H1 (cell line): ENCODE data around the gene MIOX. TPM values are rescaled to one million over a fixed set of nuclear protein-coding genes. Genes with fewer than 3 reads are reported as not detected.

ENCODE experiments used
- CTCF ChIA-PET: fragments of 300-600 bp; sonication (Branson Sonifier 250); formaldehyde crosslinking; loops from one replicate; lab custom pipeline; 2021; ENCODE audit not compliant: partially characterized antibody; lab: Charles Lee
- POLR2A ChIA-PET: fragments of 300-600 bp; sonication (Branson Sonifier 250); formaldehyde crosslinking; loops from one replicate; lab custom pipeline; 2021; ENCODE audit warnings: inconsistent platforms; ENCODE audit not compliant: partially characterized antibody; lab: Charles Lee
- DNase-seq, 2 experiments: peaks; one replicate each; pipeline versions ENCODE4 v3.0.0 to v3.0.0-alpha.2; 2010 to 2022; ENCODE audit warnings: low spot score in 2 of 2, low read depth in 1 of 2, mixed read lengths in 1 of 2
- FAIRE-seq: peaks from 2 replicates; lab custom pipeline; 2011; peaks lifted over from hg19 to GRCh38; lab: Jason Lieb, UNC
- H2AFZ ChIP-seq: 2 replicates; pipeline ENCODE4 v1.8.1; 2012; ENCODE audit warnings: low read length, inconsistent platforms
- H2AK5ac ChIP-seq: 2 replicates; pipeline ENCODE4 v1.6.1; 2013; ENCODE audit warnings: low read depth, low read length
- H2BK120ac ChIP-seq: replicated peaks from 2 replicates; pipeline ENCODE3; 2013; ENCODE audit warnings: low read depth, low read length, inconsistent platforms
- H2BK12ac ChIP-seq: 2 replicates; pipeline ENCODE4 v1.6.1; 2013; ENCODE audit warnings: low read depth, low read length
- H2BK15ac ChIP-seq: 2 replicates; pipeline ENCODE4 v1.6.1; 2013; ENCODE audit warnings: low read length
- H2BK20ac ChIP-seq: 2 replicates; pipeline ENCODE4 v1.6.1; 2013; ENCODE audit warnings: low read length
- H2BK5ac ChIP-seq: 2 replicates; pipeline ENCODE4 v1.6.1; 2013; ENCODE audit warnings: low read depth, low read length
- H3K14ac ChIP-seq: 2 replicates; pipeline ENCODE4 v1.6.1; 2013; ENCODE audit warnings: inconsistent platforms; ENCODE audit not compliant: insufficient read length
- H3K18ac ChIP-seq: 2 replicates; pipeline ENCODE4 v1.6.1; 2013; ENCODE audit warnings: low read length; ENCODE audit errors: extremely low read depth
- H3K23ac ChIP-seq: 2 replicates; pipeline ENCODE4 v1.6.1; 2013; ENCODE audit warnings: inconsistent platforms; ENCODE audit not compliant: insufficient read length
- H3K23me2 ChIP-seq: 2 replicates; pipeline ENCODE4 v1.6.1; 2013; ENCODE audit warnings: low read depth, low read length
- H3K27ac ChIP-seq: 2 replicates; pipeline ENCODE4 v1.6.1; 2011; ENCODE audit warnings: low read depth, low read length, inconsistent platforms
- H3K27me3 ChIP-seq, 4 experiments: replicated peaks in 1 of 4; 1 replicate in 1 of 4; 2 replicates in 3 of 4; pipeline versions ENCODE4 v1.6.1 to v1.8.1; 2011 to 2013; ENCODE audit warnings: low read length in 3 of 4, mild to moderate bottlenecking in 3 of 4, inconsistent platforms in 2 of 4, mixed read lengths in 2 of 4, moderate library complexity in 1 of 4; ENCODE audit not compliant: control insufficient read depth in 3 of 4, insufficient read depth in 3 of 4; ENCODE audit errors: extremely low read depth in 1 of 4
- H3K36me3 ChIP-seq, 4 experiments: 2 replicates each; pipeline versions ENCODE4 v1.6.1 to v1.8.1; 2011 to 2013; ENCODE audit warnings: mild to moderate bottlenecking in 4 of 4, low read length in 3 of 4, moderate library complexity in 2 of 4, control low read depth in 1 of 4, inconsistent platforms in 1 of 4; ENCODE audit not compliant: insufficient read depth in 4 of 4, control insufficient read depth in 2 of 4
- H3K4ac ChIP-seq: replicated peaks from 2 replicates; pipeline ENCODE3; 2013; ENCODE audit warnings: low read length, low read depth, mixed read lengths, inconsistent platforms; ENCODE audit not compliant: insufficient read length
- H3K4me1 ChIP-seq, 4 experiments: replicated peaks in 1 of 4; 1 replicate in 1 of 4; 2 replicates in 3 of 4; pipeline versions ENCODE4 v1.6.1 to v1.8.1; 2011 to 2013; ENCODE audit warnings: low read length in 3 of 4, inconsistent platforms in 2 of 4, mixed read lengths in 1 of 4; ENCODE audit not compliant: insufficient read depth in 4 of 4, control insufficient read depth in 3 of 4
- H3K4me2 ChIP-seq, 2 experiments: 2 replicates each; pipeline versions ENCODE4 v1.6.1 to v1.8.1; 2011 to 2013; ENCODE audit warnings: low read depth in 2 of 2, low read length in 2 of 2, control low read depth in 1 of 2, inconsistent platforms in 1 of 2, mild to moderate bottlenecking in 1 of 2; ENCODE audit not compliant: insufficient read depth in 1 of 2
- H3K4me3 ChIP-seq, 4 experiments: fragments of 200-600, 300-600 bp in 1 of 4; sonication (generic), shearing (Covaris generic), sonication (Bioruptor Twin) in 1 of 4; 2 replicates each; pipeline versions ENCODE4 v1.5.1 to v1.8.1; 2011 to 2016; ENCODE audit warnings: low read length in 4 of 4, low read depth in 3 of 4, control low read depth in 2 of 4, inconsistent platforms in 2 of 4, mild to moderate bottlenecking in 2 of 4, mixed read lengths in 1 of 4, moderate library complexity in 1 of 4; ENCODE audit not compliant: insufficient read depth in 2 of 4; ENCODE audit errors: extremely low read depth in 1 of 4
- H3K56ac ChIP-seq: replicated peaks from 2 replicates; pipeline ENCODE3; 2013; ENCODE audit warnings: low read depth, mild to moderate bottlenecking, mixed read lengths, low read length, inconsistent platforms; ENCODE audit not compliant: insufficient read length
- H3K79me1 ChIP-seq: 2 replicates; pipeline ENCODE4 v1.6.1; 2013; ENCODE audit warnings: low read depth, low read length, control low read depth
- H3K79me2 ChIP-seq, 2 experiments: 2 replicates each; pipeline versions ENCODE4 v1.6.1 to v1.8.1; 2012 to 2013; ENCODE audit warnings: low read length in 2 of 2, mild to moderate bottlenecking in 2 of 2, inconsistent platforms in 1 of 2; ENCODE audit not compliant: insufficient read depth in 2 of 2, control insufficient read depth in 1 of 2
- H3K9ac ChIP-seq, 4 experiments: replicated peaks in 1 of 4; 1 replicate in 1 of 4; 2 replicates in 3 of 4; pipeline versions ENCODE4 v1.6.1 to v1.8.1; 2011 to 2013; ENCODE audit warnings: low read depth in 3 of 4, low read length in 3 of 4, control low read depth in 2 of 4, mild to moderate bottlenecking in 2 of 4, moderate library complexity in 2 of 4, inconsistent platforms in 1 of 4; ENCODE audit errors: extremely low read depth in 1 of 4
- H3K9me3 ChIP-seq, 2 experiments: 2 replicates each; pipeline versions ENCODE4 v1.6.1 to v1.8.1; 2012 to 2013; ENCODE audit warnings: mild to moderate bottlenecking in 2 of 2, moderate library complexity in 2 of 2, control low read depth in 1 of 2, inconsistent platforms in 1 of 2, low read depth in 1 of 2, low read length in 1 of 2, mixed read lengths in 1 of 2; ENCODE audit not compliant: insufficient read depth in 2 of 2
- H4K20me1 ChIP-seq, 2 experiments: replicated peaks in 1 of 2; 2 replicates each; pipeline versions ENCODE3 to v1.8.1; 2011 to 2013; ENCODE audit warnings: inconsistent platforms in 2 of 2, low read length in 2 of 2, mild to moderate bottlenecking in 1 of 2; ENCODE audit not compliant: insufficient read depth in 2 of 2, control insufficient read depth in 1 of 2
- H4K5ac ChIP-seq: 2 replicates; pipeline ENCODE4 v1.6.1; 2013; ENCODE audit warnings: low read length, low read depth, mixed read lengths, inconsistent platforms; ENCODE audit not compliant: insufficient read length
- H4K8ac ChIP-seq: 2 replicates; pipeline ENCODE4 v1.8.0; 2013; ENCODE audit warnings: mild to moderate bottlenecking, moderate library complexity, low read length, inconsistent platforms; ENCODE audit not compliant: insufficient read depth; ENCODE audit errors: extremely low read depth
- H4K91ac ChIP-seq: replicated peaks from 2 replicates; pipeline ENCODE3; 2013; ENCODE audit warnings: low read length, mixed read lengths, inconsistent platforms; ENCODE audit not compliant: insufficient read length
- CTBP2 ChIP-seq: IDR thresholded peaks from 2 replicates; pipeline ENCODE4 v1.7.0; 2011; ENCODE audit warnings: borderline replicate concordance, mild to moderate bottlenecking, moderate library complexity, mixed read lengths, low read length; ENCODE audit not compliant: insufficient read depth, insufficient read length
- KDM4A ChIP-seq: IDR thresholded peaks from one replicate; pipeline ENCODE4 v1.7.1; 2012; ENCODE audit warnings: low read depth, mild to moderate bottlenecking, moderate library complexity, low read length, inconsistent platforms; ENCODE audit not compliant: severe bottlenecking
- KDM5A ChIP-seq: fragments of 200-600 bp; IDR thresholded peaks from 2 replicates; pipeline ENCODE4 v1.7.1; 2012; ENCODE audit warnings: mild to moderate bottlenecking, low read length, inconsistent platforms, mixed read lengths
- NRF1 ChIP-seq: IDR thresholded peaks from 2 replicates; pipeline ENCODE4 v1.6.1; 2011; ENCODE audit warnings: mild to moderate bottlenecking, low read depth, low read length, improper control_type of control experiment
- RBBP5 ChIP-seq: IDR thresholded peaks from 2 replicates; pipeline ENCODE4 v1.7.1; 2012; ENCODE audit warnings: low read depth, mild to moderate bottlenecking, inconsistent platforms, low read length, moderate library complexity, borderline replicate concordance
- SAP30 ChIP-seq: fragments of 300-600 bp; sonication (generic); IDR thresholded peaks from 2 replicates; pipeline ENCODE4 v1.7.1; 2012; ENCODE audit warnings: low read length, moderate library complexity, mild to moderate bottlenecking, inconsistent platforms; ENCODE audit not compliant: insufficient read depth, insufficient replicate concordance
- SIRT6 ChIP-seq: IDR thresholded peaks from one replicate; pipeline ENCODE4 v1.7.1; 2012; ENCODE audit warnings: low read length, inconsistent platforms
- SP1 ChIP-seq: IDR thresholded peaks from 2 replicates; pipeline ENCODE4 v1.6.1; 2011; ENCODE audit warnings: low read depth, low read length
- SRF ChIP-seq: IDR thresholded peaks from 2 replicates; pipeline ENCODE4 v1.6.1; 2011; ENCODE audit warnings: mild to moderate bottlenecking, low read depth, low read length, moderate library complexity
- SUZ12 ChIP-seq: fragments of 200-600 bp; sonication (generic); IDR thresholded peaks from 2 replicates; pipeline ENCODE4 v1.6.1; 2012; ENCODE audit warnings: mild to moderate bottlenecking, inconsistent platforms, low read length, moderate library complexity, mixed read lengths
- TBP ChIP-seq: IDR thresholded peaks from 2 replicates; pipeline ENCODE4 v1.6.1; 2011; ENCODE audit warnings: low read depth, low read length, improper control_type of control experiment
- TCF12 ChIP-seq: IDR thresholded peaks from 2 replicates; pipeline ENCODE4 v1.6.1; 2011; ENCODE audit warnings: low read depth, mild to moderate bottlenecking, low read length
- ZNF274 ChIP-seq: IDR thresholded peaks from 2 replicates; pipeline ENCODE4 v1.7.0; 2012; ENCODE audit warnings: low read length, borderline replicate concordance; ENCODE audit errors: extremely low read depth
- WGBS, 2 experiments: shearing (Covaris generic) in 1 of 2; methylation state at CpG; one replicate each; pipeline versions ENCODE4 v1.1.6 to v1.1.7; 2013 to 2015; ENCODE audit warnings: low lambda C conversion rate in 2 of 2, mixed read lengths in 2 of 2, inconsistent platforms in 1 of 2, low coverage in 1 of 2, missing lambda C conversion rate in 1 of 2; ENCODE audit not compliant: insufficient replicate concordance in 2 of 2, insufficient coverage in 1 of 2, insufficient read length in 1 of 2; ENCODE audit errors: extremely low coverage in 1 of 2, missing lambda C conversion rate in 1 of 2; 5-methylcytosine and 5-hydroxymethylcytosine counted together
- polyA plus RNA-seq, 7 experiments: library from polyadenylated mRNA; depleted of rRNA in 3 of 7; stranded (reverse) in 5 of 7; unstranded in 2 of 7; fragments of >200 nt in 5 of 7; fragments of 200-250 nt in 2 of 7; gene quantifications; 1 replicate in 5 of 7; 2 replicates in 1 of 7; 4 replicates in 1 of 7; pipeline versions ENCODE4 v1.2.1 to v1.2.3, GENCODE V29; 2011 to 2013; ENCODE audit warnings: missing spikeins in 2 of 7, mixed read lengths in 2 of 7
- total RNA-seq: library from RNA; stranded (reverse); fragmentation: NEBNext Ultra II Directional; extraction: Animal tissue kit (Norgen Biotek cat#: 25700); gene quantifications from 2 replicates; pipeline ENCODE4 v1.2.1, GENCODE V29; 2021
- TF ChIP-seq, protein P1 (sequence below): IDR thresholded peaks from 2 replicates; pipeline ENCODE4 v1.6.1; 2011; ENCODE audit warnings: low read depth, mild to moderate bottlenecking, low read length; ENCODE audit not compliant: insufficient read depth

Gene MIOX
- total and polyA plus RNA-seq, 2 of the 8 experiments (the other 6 are each of a cell fraction or from before 2014, with no cell fraction given): 0.30 to 0.32 TPM

DNA sequence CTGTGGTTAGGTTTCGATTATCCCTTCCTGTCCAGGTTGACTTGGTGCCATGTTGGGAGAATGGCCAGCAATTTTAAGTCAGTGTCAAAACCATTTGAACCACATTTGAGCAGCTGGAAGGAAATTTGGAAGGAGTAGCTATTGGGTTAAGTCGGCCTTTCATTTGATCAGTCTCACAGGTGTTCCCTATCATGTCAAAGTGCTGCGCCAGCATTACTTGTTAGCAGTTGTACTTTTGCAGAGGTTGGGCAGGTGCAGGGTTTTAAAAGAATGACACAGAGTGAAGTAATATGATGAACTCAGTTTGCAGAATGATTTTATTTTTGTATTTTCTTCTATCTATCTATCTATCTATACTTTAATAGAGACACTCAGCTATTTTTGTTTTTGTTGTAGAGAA, 49.6 kb downstream of the MIOX start:
- Histone ChIP-seq H3K23me2 (peaks cover 10% of the 10 kb centered on the region; the same call in 1 of the 2 replicates), H3K9ac (no peak overlapping the region), H3K4me3 (no peak overlapping the region), H3K9me3 (no peaks in the 10 kb centered on the region), H3K4ac (no peak overlapping the region), H2BK20ac (no peak overlapping the region), H2BK120ac (no peak overlapping the region), H3K18ac (no peak overlapping the region), H2BK5ac (no peak overlapping the region), H3K4me2 (no peak overlapping the region), H3K36me3 (no peaks in the 10 kb centered on the region), H3K27me3 (peaks cover 13 to 24% (median 21%) of the 10 kb centered on the region in 4 experiments), H3K56ac (no peak overlapping the region), H2AK5ac (no peak overlapping the region), H2BK15ac (no peak overlapping the region), H2BK12ac (no peak overlapping the region), H2AFZ (no peak overlapping the region), H3K27ac (no peak overlapping the region), H3K79me1 (no peaks in the 10 kb centered on the region), H3K23ac (no peak overlapping the region), H4K91ac (no peak overlapping the region), H4K20me1 (no peaks in the 10 kb centered on the region), H3K14ac (no peak overlapping the region), H4K5ac (no peak overlapping the region), H4K8ac (no peak overlapping the region), H3K79me2 (no peaks in the 10 kb centered on the region), H3K4me1 (peaks cover 0 to 5% (median under 1%) of the 10 kb centered on the region in 4 experiments; a peak in 4 of 7 replicates)
- WGBS, 2 experiments: 92% methylated on average over 3 of the region's 3 CpGs; no CpG with 5 or more reads in 1 of the 2 experiments
- ChIA-PET POLR2A (no interaction called here), CTCF (interaction anchor here (1.0 to 6.6 kb wide), 6 partner anchors 9 to 160 kb away, joined by 3 to 36 read pairs (median 4); partner anchors contain the start of genes KLHDC7B and SCO2)
- DNase-seq: no peak
- FAIRE-seq: no peak
- TF ChIP-seq SUZ12: no peak
- no peak for TF ChIP-seq CTBP2
- TF ChIP-seq KDM4A: no peak
- TF ChIP-seq ZNF274: no peak
- TF ChIP-seq SAP30: no peak
- no peak for TF ChIP-seq KDM5A
- no peak for TF ChIP-seq RBBP5
- TF ChIP-seq, protein P1, sequence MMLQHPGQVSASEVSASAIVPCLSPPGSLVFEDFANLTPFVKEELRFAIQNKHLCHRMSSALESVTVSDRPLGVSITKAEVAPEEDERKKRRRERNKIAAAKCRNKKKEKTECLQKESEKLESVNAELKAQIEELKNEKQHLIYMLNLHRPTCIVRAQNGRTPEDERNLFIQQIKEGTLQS: no peak
- TF ChIP-seq TBP: no peak
- no peak for TF ChIP-seq SP1
- no peak for TF ChIP-seq SRF
- TF ChIP-seq NRF1: no peak
- no peak for TF ChIP-seq SIRT6
- TF ChIP-seq TCF12: no peak
